Loucy (cell line): ENCODE measurements around the gene RP2.

Experiments used
- EZH2phosphoT487 ChIP-seq: fragments of 200-600 bp; IDR thresholded peaks from 2 replicates; pipeline ENCODE4 v1.6.1; 2018; ENCODE audit warnings: antibody characterized with exemption, mild to moderate bottlenecking, moderate library complexity, borderline replicate concordance
- TF ChIP-seq, protein P1 (sequence below): fragments of 200-600 bp; sonication (generic); conservative IDR thresholded peaks from 2 replicates; pipeline ENCODE4 v1.5.1; 2014; ENCODE audit warnings: mild to moderate bottlenecking, antibody characterized with exemption, low read length

DNA sequence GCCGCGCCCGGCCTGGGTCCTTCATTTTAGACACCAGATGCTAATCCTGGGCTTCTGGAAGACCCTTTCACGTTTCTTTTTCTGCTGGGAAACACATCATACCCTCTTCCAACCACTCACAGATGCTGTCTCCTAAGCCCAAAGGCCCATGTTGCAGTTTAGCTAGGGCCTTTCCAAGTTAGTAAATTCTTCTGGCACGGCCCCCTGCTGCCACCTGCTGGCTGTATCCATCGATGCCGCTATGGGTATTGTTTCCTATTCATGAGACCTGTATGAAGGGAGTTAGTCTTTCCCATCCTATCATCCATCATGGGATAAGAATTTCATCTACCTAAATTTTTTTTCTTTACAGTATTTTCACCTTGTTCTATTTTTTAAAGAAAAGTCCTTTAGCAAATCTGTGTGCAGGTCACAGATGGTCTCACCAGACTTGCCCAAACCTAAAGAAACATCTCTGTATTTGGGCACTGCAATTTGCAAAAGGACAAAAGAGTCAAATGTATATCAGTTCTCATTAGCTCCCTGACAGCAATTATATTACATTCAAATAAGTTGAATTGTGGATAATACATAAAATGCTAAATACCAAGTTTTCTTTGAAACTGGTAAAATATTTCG is 40.2 kb upstream of the RP2 start:
- TF ChIP-seq, protein P1, sequence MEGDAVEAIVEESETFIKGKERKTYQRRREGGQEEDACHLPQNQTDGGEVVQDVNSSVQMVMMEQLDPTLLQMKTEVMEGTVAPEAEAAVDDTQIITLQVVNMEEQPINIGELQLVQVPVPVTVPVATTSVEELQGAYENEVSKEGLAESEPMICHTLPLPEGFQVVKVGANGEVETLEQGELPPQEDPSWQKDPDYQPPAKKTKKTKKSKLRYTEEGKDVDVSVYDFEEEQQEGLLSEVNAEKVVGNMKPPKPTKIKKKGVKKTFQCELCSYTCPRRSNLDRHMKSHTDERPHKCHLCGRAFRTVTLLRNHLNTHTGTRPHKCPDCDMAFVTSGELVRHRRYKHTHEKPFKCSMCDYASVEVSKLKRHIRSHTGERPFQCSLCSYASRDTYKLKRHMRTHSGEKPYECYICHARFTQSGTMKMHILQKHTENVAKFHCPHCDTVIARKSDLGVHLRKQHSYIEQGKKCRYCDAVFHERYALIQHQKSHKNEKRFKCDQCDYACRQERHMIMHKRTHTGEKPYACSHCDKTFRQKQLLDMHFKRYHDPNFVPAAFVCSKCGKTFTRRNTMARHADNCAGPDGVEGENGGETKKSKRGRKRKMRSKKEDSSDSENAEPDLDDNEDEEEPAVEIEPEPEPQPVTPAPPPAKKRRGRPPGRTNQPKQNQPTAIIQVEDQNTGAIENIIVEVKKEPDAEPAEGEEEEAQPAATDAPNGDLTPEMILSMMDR: peak; percentile 71
- no peak for TF ChIP-seq EZH2phosphoT487
